A673 (cell line): ENCODE data around the gene ACVR2B. TPM values are rescaled to one million over a fixed set of nuclear protein-coding genes. Genes with fewer than 3 reads are reported as not detected.

ENCODE experiments used
- BruUV-seq: library from RNA; stranded (reverse); fragments of 400-500 nt; replicated peaks from 2 replicates; lab custom pipeline; 2021; lab: Mats Ljungman, UMichigan
- CTCF ChIA-PET: fragments of 300-600 bp; sonication (Branson Sonifier 250); formaldehyde crosslinking; loops from one replicate; lab custom pipeline; 2022; ENCODE audit warnings: antibody characterized with exemption; lab: Charles Lee
- POLR2A ChIA-PET: fragments of 300-600 bp; sonication (Branson Sonifier 250); formaldehyde crosslinking; loops from one replicate; lab custom pipeline; 2022; ENCODE audit warnings: antibody characterized with exemption; ENCODE audit not compliant: low non-redundant PET; lab: Charles Lee
- DNase-seq: peaks from one replicate; pipeline ENCODE4 v3.0.0-alpha.2; 2015; ENCODE audit warnings: low spot score
- H3K27ac ChIP-seq: fragments of 200-600 bp; sonication (generic); 2 replicates; pipeline ENCODE4 v1.5.1; 2016; ENCODE audit warnings: mixed run types, low read depth, mild to moderate bottlenecking, mixed read lengths, antibody characterized with exemption, low read length; ENCODE audit not compliant: poor library complexity, severe bottlenecking
- H3K27me3 ChIP-seq: fragments of 200-600 bp; sonication (generic); replicated peaks from 2 replicates; pipeline ENCODE4 v1.6.1; 2017; ENCODE audit warnings: mixed run types, low read depth, mild to moderate bottlenecking, mixed read lengths, antibody characterized with exemption, low read length; ENCODE audit not compliant: insufficient read depth, poor library complexity
- H3K36me3 ChIP-seq: fragments of 200-600 bp; sonication (generic); 2 replicates; pipeline ENCODE4 v1.6.1; 2016; ENCODE audit warnings: mixed run types, mild to moderate bottlenecking, mixed read lengths, antibody characterized with exemption, low read length; ENCODE audit not compliant: insufficient read depth, poor library complexity, severe bottlenecking
- H3K4me1 ChIP-seq: fragments of 200-600 bp; sonication (generic); 2 replicates; pipeline ENCODE4 v1.6.1; 2017; ENCODE audit warnings: mixed run types, mild to moderate bottlenecking, mixed read lengths, antibody characterized with exemption, low read length; ENCODE audit not compliant: insufficient read depth, poor library complexity, severe bottlenecking
- H3K4me3 ChIP-seq: fragments of 200-600 bp; sonication (generic); 2 replicates; pipeline ENCODE4 v1.5.1; 2016; ENCODE audit warnings: low read depth, mixed run types, mild to moderate bottlenecking, mixed read lengths, low read length; ENCODE audit not compliant: poor library complexity, severe bottlenecking
- H3K9me3 ChIP-seq: fragments of 200-600 bp; sonication (generic); 2 replicates; pipeline ENCODE4 v1.6.1; 2016; ENCODE audit warnings: mixed run types, low read depth, mild to moderate bottlenecking, mixed read lengths, antibody characterized with exemption, low read length; ENCODE audit not compliant: poor library complexity, severe bottlenecking
- CTCF ChIP-seq: fragments of 300-800, 200-600 bp; sonication (generic); conservative IDR thresholded peaks from 2 replicates; pipeline ENCODE4 v1.5.1; 2017; ENCODE audit warnings: low read depth, mild to moderate bottlenecking, antibody characterized with exemption, low read length, moderate library complexity, mixed read lengths
- intact Hi-C: fragments of 100-400 bp; cut with micrococcal nuclease; formaldehyde crosslinking; loops from one replicate; pipeline ENCODE4 v1.10.0; 2022; ENCODE audit not compliant: unreplicated experiment
- total RNA-seq: library from RNA; stranded (reverse); gene quantifications from 2 replicates; pipeline ENCODE4 v1.2.3, GENCODE V29; 2021

ACVR2B gene
- total RNA-seq, 1 experiment from 2014 or later = 6.4 TPM

- POLR2A ChIA-PET = no interaction called here
- TF ChIP-seq CTCF = no peak
- CTCF ChIA-PET = no interaction called here
- DNase-seq = peak; percentile 31
- no peaks in the 10 kb centered on the region for H3K36me3 ChIP-seq
- intact Hi-C loops = no loop called here
- no TSS peak for BruUV-seq
- no peaks in the 10 kb centered on the region for H3K4me1 ChIP-seq
- H3K9me3 ChIP-seq = no peaks in the 10 kb centered on the region
- no peak overlapping the region for H3K27ac ChIP-seq
- no peak overlapping the region for H3K4me3 ChIP-seq
- H3K27me3 ChIP-seq = no peaks in the 10 kb centered on the region
These were observed 88.1 kb downstream of the ACVR2B start for GRCh38 chr3:38541806-38542205.

Other genes starting within 250 kb of the ACVR2B start
- gene SLC22A13, start 188.1 kb upstream of the ACVR2B start, total RNA-seq = 0.66 and 1.1 TPM in 2 replicates
- gene SLC22A14, start 171.6 kb upstream of the ACVR2B start, total RNA-seq = 0.22 and 0.26 TPM in 2 replicates
- 3.6 and 4.7 TPM in 2 replicates for gene XYLB, start 107.1 kb upstream of the ACVR2B start, total RNA-seq
- 8.2 and 12.4 TPM in 2 replicates for gene EXOG, start 42.5 kb downstream of the ACVR2B start, total RNA-seq
- gene SCN5A, start 195.8 kb downstream of the ACVR2B start, total RNA-seq = 0.54 and 1.0 TPM in 2 replicates